Measurements from ENCODE around the gene MOGAT3.

The MOGAT3 gene

DNA sequence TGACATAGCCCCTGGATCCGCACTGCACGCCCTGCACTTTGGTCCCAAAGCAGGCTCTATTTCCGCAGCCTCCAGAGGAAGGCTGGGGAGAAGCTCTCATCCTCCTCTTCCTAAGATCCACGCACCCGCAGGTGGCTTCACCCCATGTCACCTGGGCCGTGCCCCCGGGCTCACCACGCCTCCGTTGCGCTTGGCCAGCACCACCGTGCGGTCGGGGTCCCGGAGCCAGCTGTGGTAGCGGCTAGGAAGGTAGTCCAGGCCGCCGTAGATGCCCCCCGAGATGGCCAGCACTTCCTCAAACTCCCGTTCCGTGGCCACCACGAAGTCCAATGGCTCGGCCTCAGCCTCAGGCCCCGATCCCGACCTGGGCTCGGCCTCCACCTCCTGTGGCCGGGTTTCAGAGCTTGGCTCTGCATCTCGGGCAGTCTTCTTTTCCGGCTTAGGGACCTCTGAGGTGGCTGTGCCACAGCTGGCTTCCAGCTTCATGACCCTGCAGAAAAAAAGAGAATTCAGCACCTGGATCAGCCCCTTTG is 26.4 kb downstream of the MOGAT3 start:
- no peak overlapping the region for H3K9ac ChIP-seq (ENCODE audit: low read depth in 1 of 2, low read length in 2 of 2)
- H3K4me3 ChIP-seq (ENCODE audit: low read depth in 1 of 2, low read length in 2 of 2): no peak overlapping the region
- no peaks in the 10 kb centered on the region for H3K9me3 ChIP-seq (ENCODE audit: control insufficient read depth in 1 of 2, low read length in 2 of 2)
- peaks cover 21 to 40% of the 10 kb centered on the region in 2 donors for H3K4me1 ChIP-seq (ENCODE audit: control insufficient read depth in 1 of 2, insufficient read depth in 2 of 2, low read length in 2 of 2)
- peaks cover 64 to 71% of the 10 kb centered on the region in 2 donors for H3K27me3 ChIP-seq (ENCODE audit: control insufficient read depth in 1 of 2, insufficient read depth in 2 of 2, low read length in 2 of 2)
- H3K36me3 ChIP-seq (ENCODE audit: control insufficient read depth in 1 of 2, insufficient read depth in 2 of 2, low read length in 2 of 2): no peaks in the 10 kb centered on the region
- H3K27ac ChIP-seq (ENCODE audit: low read depth, low read length): no peak overlapping the region

DNA sequence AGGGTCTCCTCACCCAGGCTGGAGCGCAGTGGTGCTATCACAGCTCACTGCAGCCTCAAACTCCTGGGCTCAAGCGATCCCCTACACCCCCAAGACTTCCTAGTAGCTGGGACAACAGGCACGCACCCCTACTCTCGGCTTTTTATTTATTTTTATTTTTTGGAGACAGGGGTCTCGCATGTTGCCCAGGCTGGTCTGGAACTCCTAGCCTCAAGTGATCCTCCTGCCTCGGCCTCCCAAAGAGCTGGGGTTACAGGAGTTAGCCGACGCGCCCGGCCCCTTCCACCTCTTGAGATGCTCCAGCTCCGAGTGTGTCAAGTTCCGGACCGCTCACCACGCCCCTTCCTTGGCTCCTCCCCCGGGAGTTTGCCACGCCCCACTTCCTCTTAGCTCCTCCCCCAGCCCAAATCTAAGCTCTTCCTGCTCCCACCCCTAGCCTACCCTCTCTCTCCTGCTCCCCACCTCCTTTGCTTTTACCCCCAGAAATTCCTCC is 27.0 kb downstream of the MOGAT3 start:
- H3K27me3 ChIP-seq (ENCODE audit: control insufficient read depth in 1 of 2, insufficient read depth in 2 of 2, low read length in 2 of 2): peaks cover 65 to 72% of the 10 kb centered on the region in 2 donors
- no peaks in the 10 kb centered on the region for H3K9me3 ChIP-seq (ENCODE audit: control insufficient read depth in 1 of 2, low read length in 2 of 2)
- H3K27ac ChIP-seq (ENCODE audit: low read depth, low read length): no peak overlapping the region
- H3K9ac ChIP-seq (ENCODE audit: low read depth in 1 of 2, low read length in 2 of 2): no peak overlapping the region
- H3K4me3 ChIP-seq (ENCODE audit: low read depth in 1 of 2, low read length in 2 of 2): no peak overlapping the region
- no peaks in the 10 kb centered on the region for H3K36me3 ChIP-seq (ENCODE audit: control insufficient read depth in 1 of 2, insufficient read depth in 2 of 2, low read length in 2 of 2)
- H3K4me1 ChIP-seq (ENCODE audit: control insufficient read depth in 1 of 2, insufficient read depth in 2 of 2, low read length in 2 of 2): peaks cover 22 to 42% of the 10 kb centered on the region in 2 donors

DNA sequence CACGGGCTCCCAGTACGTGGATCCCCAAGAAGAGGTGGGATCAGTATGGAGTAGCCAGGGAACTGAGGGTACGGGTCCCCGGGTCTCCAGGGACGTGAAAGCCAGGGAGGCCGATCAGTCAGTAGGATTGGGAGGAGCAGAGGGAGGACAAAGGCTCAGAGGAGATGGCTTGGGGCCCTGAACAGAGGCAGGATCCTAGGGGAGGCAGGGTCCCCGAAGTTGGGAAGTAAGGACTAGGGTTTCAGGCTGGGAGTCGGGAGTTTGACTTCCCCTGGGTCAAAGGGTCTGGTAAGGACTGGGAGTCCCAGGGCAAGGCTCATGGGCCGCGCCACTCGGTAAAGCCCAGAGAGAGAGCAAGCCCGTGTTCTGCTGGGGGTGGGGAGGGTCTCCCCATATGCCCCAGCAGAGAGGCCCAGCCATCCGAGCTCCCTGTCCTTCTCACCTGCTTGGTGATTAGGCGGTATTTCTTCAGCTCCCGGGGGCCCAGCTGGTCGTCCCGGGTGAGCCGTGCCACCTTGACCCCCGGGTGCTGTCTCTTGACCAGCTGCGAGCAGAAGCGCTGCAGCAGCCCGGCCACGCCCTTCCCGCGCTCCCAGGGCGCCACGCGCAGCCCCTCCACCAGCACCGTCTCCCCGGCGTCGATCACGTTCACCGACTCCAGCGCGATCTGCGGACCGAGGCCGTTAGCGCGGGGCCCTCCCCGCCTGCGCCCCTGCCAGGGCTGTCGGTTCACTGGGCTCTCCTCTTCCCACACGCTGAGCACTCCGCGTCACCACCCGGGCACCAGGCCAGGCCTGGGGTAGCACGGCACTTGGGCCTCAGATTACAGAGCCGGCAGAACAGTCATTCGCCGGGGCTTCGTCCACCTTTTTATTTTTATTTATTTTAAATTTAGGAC is 27.7 kb downstream of the MOGAT3 start:
- no peak overlapping the region for H3K27ac ChIP-seq (ENCODE audit: low read depth, low read length)
- H3K4me3 ChIP-seq (ENCODE audit: low read depth in 1 of 2, low read length in 2 of 2): peak overlapping the region in 1 of 2 donors; percentile 43
- no peak overlapping the region for H3K9ac ChIP-seq (ENCODE audit: low read depth in 1 of 2, low read length in 2 of 2)
- peaks cover 66 to 76% of the 10 kb centered on the region in 2 donors for H3K27me3 ChIP-seq (ENCODE audit: control insufficient read depth in 1 of 2, insufficient read depth in 2 of 2, low read length in 2 of 2)
- H3K4me1 ChIP-seq (ENCODE audit: control insufficient read depth in 1 of 2, insufficient read depth in 2 of 2, low read length in 2 of 2): peaks cover 22 to 42% of the 10 kb centered on the region in 2 donors
- H3K9me3 ChIP-seq (ENCODE audit: control insufficient read depth in 1 of 2, low read length in 2 of 2): no peaks in the 10 kb centered on the region
- no peaks in the 10 kb centered on the region for H3K36me3 ChIP-seq (ENCODE audit: control insufficient read depth in 1 of 2, insufficient read depth in 2 of 2, low read length in 2 of 2)

DNA sequence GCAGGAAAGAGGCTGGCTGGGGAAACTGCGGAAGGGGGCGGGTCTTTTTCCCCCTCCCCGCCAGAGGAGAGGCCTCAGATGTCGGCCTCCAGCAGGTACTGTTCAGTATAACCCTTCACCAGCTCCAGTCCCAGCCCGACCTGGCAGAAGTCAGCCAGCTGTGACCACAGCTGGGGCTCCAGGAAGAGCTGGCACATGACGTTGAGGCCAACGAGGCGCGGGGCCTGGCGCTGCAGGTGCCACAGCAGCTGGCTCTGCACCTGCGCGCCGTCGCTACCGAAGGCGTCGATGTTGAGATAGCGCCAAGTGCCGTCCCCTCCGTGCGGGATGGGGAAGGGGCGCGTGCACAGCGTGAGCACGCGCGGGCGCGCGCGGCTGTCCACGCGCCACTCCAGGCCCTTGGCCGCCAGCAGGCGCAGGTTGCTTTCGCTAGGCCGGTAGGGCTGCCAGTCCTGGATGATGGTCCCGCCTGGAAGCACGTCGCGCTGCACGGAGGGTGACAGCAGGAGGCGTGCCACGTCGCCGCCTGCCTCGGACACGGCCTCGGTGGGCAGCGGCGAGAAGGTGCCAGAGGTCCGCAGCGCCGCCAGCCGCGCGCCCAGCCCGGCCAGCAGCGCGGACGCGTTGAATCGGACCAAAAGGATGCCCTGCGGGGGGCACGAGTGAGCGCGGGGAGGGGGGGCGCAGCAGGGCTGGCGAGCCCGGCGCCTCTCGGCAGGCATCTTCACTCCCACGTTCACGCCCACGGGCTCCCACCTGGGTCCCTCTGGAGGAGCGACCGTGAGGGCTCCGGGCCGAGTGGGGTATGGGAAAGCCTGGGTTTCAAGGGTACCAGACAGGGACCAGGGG is 28.6 kb downstream of the MOGAT3 start:
- Histone ChIP-seq H3K4me1 (ENCODE audit: control insufficient read depth in 1 of 2, insufficient read depth in 2 of 2, low read length in 2 of 2) (peaks cover 22 to 42% of the 10 kb centered on the region in 2 donors), H3K9ac (ENCODE audit: low read depth in 1 of 2, low read length in 2 of 2) (no peak overlapping the region), H3K4me3 (ENCODE audit: low read depth in 1 of 2, low read length in 2 of 2) (peak overlapping the region; percentile 15 to 32), H3K27ac (ENCODE audit: low read depth, low read length) (no peak overlapping the region), H3K9me3 (ENCODE audit: control insufficient read depth in 1 of 2, low read length in 2 of 2) (no peaks in the 10 kb centered on the region), H3K36me3 (ENCODE audit: control insufficient read depth in 1 of 2, insufficient read depth in 2 of 2, low read length in 2 of 2) (no peaks in the 10 kb centered on the region), H3K27me3 (ENCODE audit: control insufficient read depth in 1 of 2, insufficient read depth in 2 of 2, low read length in 2 of 2) (peaks cover 69 to 77% of the 10 kb centered on the region in 2 donors)

DNA sequence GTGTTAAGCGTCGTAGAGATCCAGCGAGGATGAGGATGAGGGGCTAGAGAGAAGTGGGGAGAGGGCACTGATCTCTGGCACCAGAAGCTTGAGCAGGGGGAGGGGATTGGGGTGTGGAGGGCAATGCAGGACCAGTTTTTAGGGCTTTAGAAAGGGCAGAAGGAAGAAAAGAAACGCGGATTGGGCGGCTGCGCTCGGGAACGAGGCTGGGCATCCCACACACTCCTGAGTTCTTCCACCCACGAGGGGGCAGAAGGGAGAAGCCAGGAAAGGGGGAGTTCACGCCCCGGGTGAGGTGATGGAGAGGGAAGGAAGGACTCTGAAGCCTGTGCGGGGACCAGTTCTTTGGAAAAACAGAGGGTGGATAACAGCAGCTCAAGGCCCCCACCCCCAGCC is 29.4 kb downstream of the MOGAT3 start:
- peaks cover 22 to 42% of the 10 kb centered on the region in 2 donors for H3K4me1 ChIP-seq (ENCODE audit: control insufficient read depth in 1 of 2, insufficient read depth in 2 of 2, low read length in 2 of 2)
- H3K9ac ChIP-seq (ENCODE audit: low read depth in 1 of 2, low read length in 2 of 2): no peak overlapping the region
- H3K9me3 ChIP-seq (ENCODE audit: control insufficient read depth in 1 of 2, low read length in 2 of 2): no peaks in the 10 kb centered on the region
- H3K27ac ChIP-seq (ENCODE audit: low read depth, low read length): no peak overlapping the region
- H3K36me3 ChIP-seq (ENCODE audit: control insufficient read depth in 1 of 2, insufficient read depth in 2 of 2, low read length in 2 of 2): no peaks in the 10 kb centered on the region
- H3K4me3 ChIP-seq (ENCODE audit: low read depth in 1 of 2, low read length in 2 of 2): no peak overlapping the region
- peaks cover 72 to 79% of the 10 kb centered on the region in 2 donors for H3K27me3 ChIP-seq (ENCODE audit: control insufficient read depth in 1 of 2, insufficient read depth in 2 of 2, low read length in 2 of 2)

DNA sequence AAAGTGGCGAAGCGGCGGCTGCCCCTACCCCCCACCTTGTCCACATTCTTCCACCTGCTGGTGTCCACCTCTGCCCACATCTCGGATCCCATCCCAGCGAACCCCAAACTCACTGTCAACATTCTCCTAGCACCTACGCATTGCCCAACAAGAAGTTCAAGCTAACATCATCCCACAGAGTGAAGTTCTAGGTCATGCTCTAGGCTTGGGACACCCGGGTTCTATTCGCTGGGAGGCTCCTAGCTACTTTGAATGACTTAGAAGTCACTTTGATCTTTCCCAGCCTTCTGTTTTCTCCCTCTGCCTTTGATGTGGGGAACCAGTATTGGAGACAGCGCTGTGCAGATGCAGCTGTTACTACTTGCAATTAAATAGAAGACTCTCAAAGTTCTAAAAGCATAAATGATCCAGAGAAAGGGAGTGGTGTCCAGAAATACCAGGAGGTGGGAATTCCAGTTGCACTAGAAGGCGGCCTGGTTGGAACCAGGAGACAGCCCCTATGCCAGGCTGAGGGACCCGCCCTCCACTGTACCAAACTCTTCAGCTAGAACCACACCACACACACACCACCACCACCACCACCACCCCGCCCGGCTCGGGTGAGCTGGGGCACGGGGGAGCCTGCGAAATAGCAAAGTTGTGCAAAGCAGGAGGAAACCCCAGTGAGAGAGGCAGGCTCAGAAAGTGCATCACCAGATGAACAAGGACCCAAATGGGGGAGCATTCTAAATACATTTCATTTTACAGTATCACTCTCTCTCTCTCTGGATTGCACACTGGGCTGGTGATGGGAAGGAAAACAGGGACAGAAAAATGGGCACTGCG is 30.0 kb downstream of the MOGAT3 start:
- H3K9me3 ChIP-seq (ENCODE audit: control insufficient read depth in 1 of 2, low read length in 2 of 2): no peaks in the 10 kb centered on the region
- H3K4me1 ChIP-seq (ENCODE audit: control insufficient read depth in 1 of 2, insufficient read depth in 2 of 2, low read length in 2 of 2): peaks cover 27 to 46% of the 10 kb centered on the region in 2 donors
- no peak overlapping the region for H3K9ac ChIP-seq (ENCODE audit: low read depth in 1 of 2, low read length in 2 of 2)
- H3K27me3 ChIP-seq (ENCODE audit: control insufficient read depth in 1 of 2, insufficient read depth in 2 of 2, low read length in 2 of 2): peaks cover 76 to 82% of the 10 kb centered on the region in 2 donors
- no peak overlapping the region for H3K27ac ChIP-seq (ENCODE audit: low read depth, low read length)
- H3K36me3 ChIP-seq (ENCODE audit: control insufficient read depth in 1 of 2, insufficient read depth in 2 of 2, low read length in 2 of 2): no peaks in the 10 kb centered on the region
- no peak overlapping the region for H3K4me3 ChIP-seq (ENCODE audit: low read depth in 1 of 2, low read length in 2 of 2)

DNA sequence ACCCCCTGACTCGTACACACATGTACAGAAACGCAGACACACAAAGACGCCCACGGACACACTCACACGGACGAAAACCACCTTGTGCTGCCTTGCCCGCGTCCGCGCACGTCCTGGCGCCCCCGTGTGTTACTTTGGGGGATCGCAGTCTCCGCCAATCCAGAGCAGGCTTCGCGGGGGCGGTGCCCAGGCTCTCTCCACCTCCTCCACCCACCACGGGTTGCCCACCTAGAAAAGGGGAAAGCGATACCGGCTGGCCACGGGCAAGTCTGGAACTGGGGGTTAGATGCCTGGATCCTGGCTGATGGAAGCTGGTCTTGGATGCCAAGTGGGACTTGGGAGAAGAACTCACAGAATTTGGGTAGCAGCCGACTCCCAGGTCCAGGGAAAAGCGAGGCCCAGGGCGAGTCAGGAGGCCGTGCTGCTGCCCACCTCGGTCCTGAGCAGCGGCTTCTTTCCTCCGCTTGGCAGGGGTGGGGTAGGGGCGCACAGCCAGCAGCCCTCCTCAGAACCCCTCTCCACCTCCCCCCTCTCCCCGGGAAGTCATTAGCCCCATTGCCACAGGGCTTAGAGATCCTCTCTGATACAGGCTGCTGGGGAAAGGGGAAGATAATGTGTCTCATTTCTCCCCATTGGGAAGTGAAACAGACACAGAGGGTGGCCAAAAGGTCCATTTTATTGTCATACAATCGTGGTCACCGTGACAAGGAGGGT is 30.8 kb downstream of the MOGAT3 start:
- Histone ChIP-seq H3K27me3 (ENCODE audit: control insufficient read depth in 1 of 2, insufficient read depth in 2 of 2, low read length in 2 of 2) (peaks cover 81 to 86% of the 10 kb centered on the region in 2 donors), H3K4me1 (ENCODE audit: control insufficient read depth in 1 of 2, insufficient read depth in 2 of 2, low read length in 2 of 2) (peaks cover 29 to 53% of the 10 kb centered on the region in 2 donors), H3K4me3 (ENCODE audit: low read depth in 1 of 2, low read length in 2 of 2) (no peak overlapping the region)

DNA sequence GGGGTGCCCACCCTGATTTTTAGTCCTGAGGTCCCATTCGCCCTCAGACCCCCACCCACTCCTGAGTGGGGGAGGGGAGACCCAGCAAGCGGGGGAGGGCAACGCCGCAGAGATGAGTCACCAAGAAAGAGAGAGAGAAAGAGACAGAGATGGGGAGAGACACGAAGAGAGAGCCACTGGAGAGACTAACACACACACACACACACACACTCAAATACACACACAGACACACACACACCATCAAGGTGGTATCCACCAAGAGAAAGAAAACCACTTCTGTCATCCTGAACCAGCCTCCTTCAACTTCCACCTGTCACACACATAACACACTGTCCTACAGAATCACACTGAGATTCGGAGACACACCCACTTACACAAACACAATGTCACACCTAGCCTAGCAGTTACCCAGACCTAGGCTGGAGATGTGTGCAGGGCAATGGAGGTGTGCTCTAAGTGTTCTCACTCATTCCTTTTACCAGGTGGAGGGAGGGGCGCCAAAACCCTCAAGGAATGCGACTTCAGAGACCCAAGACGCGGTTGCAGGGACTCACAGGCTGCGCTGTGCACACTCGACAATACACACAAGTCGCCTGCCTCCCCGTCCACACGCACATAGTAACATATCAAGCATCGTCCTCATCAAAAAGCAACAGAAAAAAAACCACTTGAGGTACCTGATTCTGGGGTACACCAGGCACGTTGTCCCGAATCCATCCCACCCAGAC is 31.6 kb downstream of the MOGAT3 start:
- H3K9me3 ChIP-seq (ENCODE audit: control insufficient read depth in 1 of 2, low read length in 2 of 2): no peaks in the 10 kb centered on the region
- peaks cover 84 to 90% of the 10 kb centered on the region in 2 donors for H3K27me3 ChIP-seq (ENCODE audit: control insufficient read depth in 1 of 2, insufficient read depth in 2 of 2, low read length in 2 of 2)
- peaks cover 29 to 57% of the 10 kb centered on the region in 2 donors for H3K4me1 ChIP-seq (ENCODE audit: control insufficient read depth in 1 of 2, insufficient read depth in 2 of 2, low read length in 2 of 2)
- no peak overlapping the region for H3K9ac ChIP-seq (ENCODE audit: low read depth in 1 of 2, low read length in 2 of 2)
- H3K4me3 ChIP-seq (ENCODE audit: low read depth in 1 of 2, low read length in 2 of 2): no peak overlapping the region
- H3K27ac ChIP-seq (ENCODE audit: low read depth, low read length): no peak overlapping the region
- H3K36me3 ChIP-seq (ENCODE audit: control insufficient read depth in 1 of 2, insufficient read depth in 2 of 2, low read length in 2 of 2): no peaks in the 10 kb centered on the region

More for the DNA sequence above, 30.8 kb downstream of the MOGAT3 start:
- Histone ChIP-seq H3K9ac (ENCODE audit: low read depth in 1 of 2, low read length in 2 of 2) (no peak overlapping the region), H3K9me3 (ENCODE audit: control insufficient read depth in 1 of 2, low read length in 2 of 2) (no peaks in the 10 kb centered on the region), H3K27ac (ENCODE audit: low read depth, low read length) (no peak overlapping the region), H3K36me3 (ENCODE audit: control insufficient read depth in 1 of 2, insufficient read depth in 2 of 2, low read length in 2 of 2) (no peaks in the 10 kb centered on the region)
